ENCODE data around the gene RHBG. TPM values are rescaled to one million over a fixed set of nuclear protein-coding genes. Genes with fewer than 3 reads are reported as not detected.

The RHBG gene
- total RNA-seq, 2 donors from 2014 or later: 0.85 TPM; not detected in 1

GRCh38 chr1:156423422-156424352 lies 54.7 kb downstream of the RHBG start:
- H3K4me3 ChIP-seq: no peak overlapping the region
- TF ChIP-seq POLR2A (IDR thresholded peaks at IDR 0.05) (no peak), CTCF (IDR thresholded peaks at IDR 0.05) (no peak), POLR2AphosphoS5 (IDR thresholded peaks at IDR 0.05) (no peak)
- intact Hi-C loops (cut with DNase I): no loop called here
- no peaks in the 10 kb centered on the region for H3K9me3 ChIP-seq
- no peak for DNase-seq (ENCODE audit: low spot score)
- 43% methylated on average over 7 of the region's 7 CpGs for WGBS
- no peak overlapping the region for H3K27ac ChIP-seq
- H3K36me3 ChIP-seq: no peaks in the 10 kb centered on the region
- H3K4me1 ChIP-seq (replicated peaks): peaks cover 9% of the 10 kb centered on the region
- peaks cover 29% of the 10 kb centered on the region for H3K27me3 ChIP-seq (replicated peaks; ENCODE audit: insufficient read depth)

GRCh38 chr1:156424806-156425432 lies 55.9 kb downstream of the RHBG start:
- Histone ChIP-seq H3K9me3 (no peaks in the 10 kb centered on the region), H3K4me3 (no peak overlapping the region), H3K4me1 (replicated peaks) (peaks cover 9% of the 10 kb centered on the region), H3K36me3 (no peaks in the 10 kb centered on the region), H3K27me3 (replicated peaks; ENCODE audit: insufficient read depth) (peaks cover 31% of the 10 kb centered on the region), H3K27ac (no peak overlapping the region)
- WGBS: 72% methylated on average over 10 of the region's 10 CpGs
- TF ChIP-seq POLR2AphosphoS5 (IDR thresholded peaks at IDR 0.05): no peak
- TF ChIP-seq CTCF (IDR thresholded peaks at IDR 0.05): no peak
- TF ChIP-seq POLR2A (IDR thresholded peaks at IDR 0.05): no peak
- no peak for DNase-seq (ENCODE audit: low spot score)
- intact Hi-C loops (cut with DNase I): no loop called here

GRCh38 chr1:156425943-156426342 lies 56.9 kb downstream of the RHBG start:
- H3K9me3 ChIP-seq: no peaks in the 10 kb centered on the region
- TF ChIP-seq POLR2A (IDR thresholded peaks at IDR 0.05) (no peak), CTCF (IDR thresholded peaks at IDR 0.05) (no peak), POLR2AphosphoS5 (IDR thresholded peaks at IDR 0.05) (no peak)
- intact Hi-C loops (cut with DNase I): no loop called here
- WGBS: 91% methylated on average over 7 of the region's 7 CpGs
- H3K36me3 ChIP-seq: no peaks in the 10 kb centered on the region
- H3K27me3 ChIP-seq (replicated peaks; ENCODE audit: insufficient read depth): peaks cover 29% of the 10 kb centered on the region
- peaks cover 9% of the 10 kb centered on the region for H3K4me1 ChIP-seq (replicated peaks)
- no peak for DNase-seq (ENCODE audit: low spot score)
- no peak overlapping the region for H3K4me3 ChIP-seq
- H3K27ac ChIP-seq: no peak overlapping the region

- no peak for TF ChIP-seq CTCF (IDR thresholded peaks at IDR 0.05)
- TF ChIP-seq POLR2A (IDR thresholded peaks at IDR 0.05): no peak
- no peak for TF ChIP-seq POLR2AphosphoS5 (IDR thresholded peaks at IDR 0.05)
- DNase-seq (ENCODE audit: low spot score): no peak
- Histone ChIP-seq H3K27me3 (replicated peaks; ENCODE audit: insufficient read depth) (peaks cover 20% of the 10 kb centered on the region), H3K9me3 (no peaks in the 10 kb centered on the region), H3K27ac (no peak overlapping the region), H3K4me3 (no peak overlapping the region), H3K36me3 (no peaks in the 10 kb centered on the region), H3K4me1 (replicated peaks) (no peaks in the 10 kb centered on the region)
- 51% methylated on average over 5 of the region's 5 CpGs for WGBS
- intact Hi-C loops (cut with DNase I): no loop called here
These were observed 58.9 kb downstream of the RHBG start for GRCh38 chr1:156427957-156428356.

Measured in prostate gland (tissue), 2 donors.